IPS DF 6.9 (cell line): ENCODE measurements around the gene RERGL.

Experiments
- DNase-seq: peaks from one replicate; pipeline ENCODE4 v3.0.0-alpha.2; 2013; ENCODE audit warnings: low read depth, low spot score
- H3K27ac ChIP-seq: one replicate; pipeline ENCODE4 v1.5.1; 2013; ENCODE audit warnings: low read length, control low read depth
- H3K27me3 ChIP-seq: 2 replicates; pipeline ENCODE4 v1.6.1; 2013; ENCODE audit warnings: mild to moderate bottlenecking, low read length; ENCODE audit not compliant: control insufficient read depth, insufficient read depth
- H3K36me3 ChIP-seq: 2 replicates; pipeline ENCODE4 v1.6.1; 2013; ENCODE audit warnings: low read length; ENCODE audit not compliant: control insufficient read depth, insufficient read depth
- H3K4me1 ChIP-seq: 2 replicates; pipeline ENCODE4 v1.6.1; 2013; ENCODE audit warnings: low read length; ENCODE audit not compliant: control insufficient read depth, insufficient read depth
- H3K4me3 ChIP-seq: 2 replicates; pipeline ENCODE4 v1.5.1; 2013; ENCODE audit warnings: mild to moderate bottlenecking, low read length
- H3K9me3 ChIP-seq: 2 replicates; pipeline ENCODE4 v1.6.1; 2013; ENCODE audit warnings: low read length, inconsistent platforms; ENCODE audit not compliant: control insufficient read depth, insufficient read depth
- WGBS: extraction: QIAGEN DNeasy Blood & Tissue Kit; methylation state at CpG from one replicate; pipeline ENCODE4 v1.1.7; 2013; ENCODE audit warnings: mixed read lengths, missing lambda C conversion rate; ENCODE audit not compliant: insufficient read length, insufficient coverage; 5-methylcytosine and 5-hydroxymethylcytosine counted together

Gene RERGL, protein sequence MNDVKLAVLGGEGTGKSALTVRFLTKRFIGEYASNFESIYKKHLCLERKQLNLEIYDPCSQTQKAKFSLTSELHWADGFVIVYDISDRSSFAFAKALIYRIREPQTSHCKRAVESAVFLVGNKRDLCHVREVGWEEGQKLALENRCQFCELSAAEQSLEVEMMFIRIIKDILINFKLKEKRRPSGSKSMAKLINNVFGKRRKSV

DNA sequence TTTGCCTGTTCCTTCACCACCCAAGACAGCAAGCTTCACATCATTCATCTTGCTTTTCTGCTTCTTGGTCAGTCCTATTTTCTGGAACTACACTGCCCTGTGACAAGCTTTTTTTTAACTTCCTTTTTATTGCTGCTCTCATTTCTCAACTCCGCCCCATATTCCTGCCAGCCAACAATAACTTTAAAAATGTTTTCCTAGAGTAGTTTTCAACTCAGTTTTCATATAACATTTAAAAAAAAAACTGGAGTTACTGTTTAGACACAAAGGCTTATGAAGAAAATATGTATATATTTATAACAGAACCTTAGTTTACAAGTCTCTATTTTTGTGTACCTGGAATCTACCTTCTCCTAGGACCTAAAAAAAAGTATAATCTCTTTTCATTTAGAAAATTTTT is at the start of gene RERGL:
RERGL (minus strand) TSS at position 101 of the 400 bp plus-strand sequence; CDS start at position 48, 53 bp downstream.
- WGBS: 100% methylated on average over 1 of the region's 1 CpG
- Histone ChIP-seq H3K27ac (no peak within 1 kb of the TSS), H3K4me1 (no peaks in the 10 kb centered on the region), H3K9me3 (no peaks in the 10 kb centered on the region), H3K27me3 (no peaks in the 10 kb centered on the region), H3K36me3 (no peaks in the 10 kb centered on the region), H3K4me3 (no peak within 1 kb of the TSS)
- no peak for DNase-seq

DNA sequence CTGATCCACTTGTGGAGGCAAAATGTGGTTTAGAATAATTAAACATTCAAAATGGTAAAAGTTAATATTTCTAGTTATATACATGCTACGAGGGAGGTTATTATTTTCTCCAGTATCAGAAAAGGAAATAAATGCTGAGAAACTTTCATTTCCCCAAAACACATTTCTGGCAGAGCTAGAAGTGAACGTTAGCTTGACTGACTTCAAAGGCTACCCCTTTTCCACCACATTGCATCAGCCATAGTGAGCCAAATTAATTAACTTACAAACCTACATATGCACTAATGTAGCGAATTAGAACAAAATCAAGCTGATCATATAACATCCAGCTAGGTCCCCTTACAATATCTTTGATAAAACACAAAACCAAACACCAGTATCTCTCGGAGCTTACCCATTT is 49.3 kb upstream of the RERGL start:
- no peak overlapping the region for H3K27ac ChIP-seq

DNA sequence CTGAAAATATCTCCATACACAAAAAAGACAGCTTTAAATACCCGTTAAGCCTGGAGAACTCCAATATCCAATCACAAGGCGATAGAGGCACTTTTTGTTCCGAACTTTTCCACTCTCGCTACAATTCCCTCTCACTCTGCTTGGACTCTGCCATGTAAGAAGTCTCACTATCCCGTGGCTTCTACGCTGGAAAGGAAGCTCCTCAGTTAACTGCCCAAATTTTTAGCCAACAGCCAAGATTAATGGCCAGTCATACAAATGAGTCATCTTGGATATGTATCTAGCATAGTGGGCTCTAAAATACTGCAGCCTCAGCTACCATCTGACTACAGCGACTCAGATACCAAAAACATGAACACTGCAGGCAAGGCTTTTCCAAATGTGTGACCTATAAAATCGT is 45.5 kb upstream of the RERGL start:
- Histone ChIP-seq H3K36me3 (no peaks in the 10 kb centered on the region), H3K4me1 (no peaks in the 10 kb centered on the region), H3K27ac (no peak overlapping the region), H3K9me3 (no peaks in the 10 kb centered on the region), H3K4me3 (no peak overlapping the region), H3K27me3 (0 out of 2 replicates have a peak, but pooled peaks cover 1% of the 10 kb centered on the region)
- no CpG with 5 or more reads among the region's 8 CpGs for WGBS
- DNase-seq: no peak

More for the DNA sequence above, 49.3 kb upstream of the RERGL start:
- Histone ChIP-seq H3K9me3 (no peaks in the 10 kb centered on the region), H3K36me3 (no peaks in the 10 kb centered on the region), H3K4me3 (no peak overlapping the region), H3K4me1 (no peaks in the 10 kb centered on the region), H3K27me3 (0 out of 2 replicates have a peak, but pooled peaks cover 1% of the 10 kb centered on the region)
- DNase-seq: no peak
- no CpG with 5 or more reads among the region's 4 CpGs for WGBS

DNA sequence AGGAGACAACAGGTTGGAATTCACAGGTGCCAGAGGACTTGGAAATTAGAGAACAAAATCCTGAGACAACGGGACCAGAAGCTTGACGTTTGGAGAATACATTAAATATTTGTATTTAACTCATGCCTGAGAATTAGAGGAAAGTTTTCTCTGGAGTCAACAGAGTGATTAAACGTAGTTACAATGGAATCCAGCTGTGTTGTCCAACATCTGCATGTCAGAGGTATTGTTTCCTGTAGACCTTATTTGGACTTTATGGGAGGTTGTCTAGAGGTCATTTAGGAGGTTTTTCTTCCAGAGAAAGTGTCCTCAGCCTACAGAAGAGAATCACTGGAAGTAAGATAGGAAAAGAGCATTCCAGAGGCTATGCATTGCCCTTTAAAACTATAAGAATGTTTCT is 45.1 kb upstream of the RERGL start:
- WGBS: no CpG with 5 or more reads among the region's 3 CpGs
- no peak overlapping the region for H3K27ac ChIP-seq
- H3K27me3 ChIP-seq: 0 out of 2 replicates have a peak, but pooled peaks cover 1% of the 10 kb centered on the region
- no peaks in the 10 kb centered on the region for H3K36me3 ChIP-seq
- H3K9me3 ChIP-seq: no peaks in the 10 kb centered on the region
- no peak overlapping the region for H3K4me3 ChIP-seq
- no peak for DNase-seq
- no peaks in the 10 kb centered on the region for H3K4me1 ChIP-seq

DNA sequence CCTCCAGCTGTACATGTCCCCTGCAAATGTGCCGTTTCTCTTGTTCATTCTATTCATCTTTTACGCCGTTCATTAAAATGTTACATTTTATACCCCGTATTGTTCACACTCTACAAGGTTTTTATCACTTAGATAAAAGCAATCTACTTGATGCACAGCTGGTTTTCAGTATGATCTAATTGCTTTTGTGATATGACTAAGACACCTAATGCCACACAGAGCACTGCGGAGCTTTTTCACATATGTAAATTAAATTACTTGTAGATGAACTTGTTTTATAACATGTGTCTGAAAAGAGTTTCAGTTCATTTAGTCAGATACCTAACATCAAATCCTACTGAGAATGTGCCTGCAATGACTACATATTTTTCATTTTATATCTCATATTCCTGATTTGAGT is 40.9 kb upstream of the RERGL start:
- no peaks in the 10 kb centered on the region for H3K9me3 ChIP-seq
- whole genome bisulfite sequencing: 100% methylated on average over 3 of the region's 5 CpGs
- H3K36me3 ChIP-seq: no peaks in the 10 kb centered on the region
- no peaks in the 10 kb centered on the region for H3K4me1 ChIP-seq
- DNase-seq: no peak
- no peak overlapping the region for H3K4me3 ChIP-seq
- no peak overlapping the region for H3K27ac ChIP-seq
- H3K27me3 ChIP-seq: no peaks in the 10 kb centered on the region

DNA sequence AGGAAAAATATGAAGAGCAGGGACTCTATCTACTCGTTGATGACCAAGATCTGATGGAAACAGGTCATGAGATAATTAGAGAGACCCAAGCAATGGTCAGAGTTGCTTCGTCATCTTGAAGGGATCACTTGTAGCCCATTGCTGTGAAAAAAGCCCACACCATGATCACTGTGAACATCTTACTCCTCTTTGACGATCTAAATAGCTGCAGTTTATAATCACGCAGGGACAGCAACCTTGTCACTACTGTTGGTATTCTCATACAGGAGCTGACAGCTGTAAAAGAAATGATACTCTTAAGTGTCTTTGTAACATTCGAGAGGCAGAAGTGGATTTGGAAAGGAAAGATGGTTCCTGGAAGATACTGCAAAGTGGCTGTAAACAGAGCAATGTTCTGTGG is 33.7 kb upstream of the RERGL start:
- no peaks in the 10 kb centered on the region for H3K4me1 ChIP-seq
- no peaks in the 10 kb centered on the region for H3K9me3 ChIP-seq
- DNase-seq: no peak
- H3K27me3 ChIP-seq: no peaks in the 10 kb centered on the region
- H3K27ac ChIP-seq: no peak overlapping the region
- WGBS: no CpG with 5 or more reads among the region's 5 CpGs
- H3K36me3 ChIP-seq: no peaks in the 10 kb centered on the region
- H3K4me3 ChIP-seq: no peak overlapping the region

DNA sequence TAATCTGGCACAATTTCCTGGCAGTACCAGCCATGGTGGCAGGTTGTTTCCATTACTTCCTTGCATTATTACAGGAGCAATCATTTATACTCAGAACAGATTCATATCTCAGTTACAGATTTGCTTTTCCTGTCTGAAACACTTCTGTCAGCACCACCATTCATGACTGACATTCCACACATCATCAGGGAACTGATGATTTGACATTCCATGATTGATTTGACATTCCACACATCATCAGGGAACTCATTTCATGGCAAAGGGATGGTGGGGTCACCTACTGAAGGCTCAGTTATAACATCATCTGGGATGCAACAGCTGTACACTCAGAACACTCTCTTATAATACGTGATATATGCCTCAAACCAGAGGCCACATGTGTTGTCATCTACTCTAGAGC is 30.9 kb upstream of the RERGL start:
- Histone ChIP-seq H3K36me3 (no peaks in the 10 kb centered on the region), H3K4me1 (no peaks in the 10 kb centered on the region), H3K4me3 (no peak overlapping the region), H3K9me3 (no peaks in the 10 kb centered on the region), H3K27ac (no peak overlapping the region), H3K27me3 (no peaks in the 10 kb centered on the region)
- WGBS: no CpG with 5 or more reads among the region's 1 CpG
- no peak for DNase-seq

DNA sequence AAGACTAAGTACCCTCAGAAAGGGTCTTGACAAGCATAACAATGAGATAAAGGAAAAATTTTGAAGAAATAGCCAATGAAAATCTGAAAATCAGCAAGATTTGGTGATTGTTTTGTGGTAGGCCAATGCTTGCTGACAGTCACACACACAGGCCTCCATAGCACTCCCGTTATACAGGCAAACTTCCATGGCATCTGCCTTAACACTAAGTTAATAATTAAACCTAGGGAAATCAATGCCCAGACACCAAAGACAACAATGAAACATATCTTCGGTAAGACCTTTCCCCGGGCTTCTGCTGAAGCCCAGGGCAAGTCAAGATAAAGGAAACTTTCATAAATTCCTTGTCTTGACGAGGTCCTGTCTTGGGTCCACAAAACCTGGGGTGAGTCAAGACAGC is 18.6 kb upstream of the RERGL start:
- Histone ChIP-seq H3K4me3 (no peak overlapping the region), H3K9me3 (no peaks in the 10 kb centered on the region), H3K4me1 (no peaks in the 10 kb centered on the region), H3K36me3 (no peaks in the 10 kb centered on the region), H3K27me3 (no peaks in the 10 kb centered on the region), H3K27ac (no peak overlapping the region)
- DNase-seq: no peak
- WGBS: no CpG with 5 or more reads among the region's 4 CpGs

DNA sequence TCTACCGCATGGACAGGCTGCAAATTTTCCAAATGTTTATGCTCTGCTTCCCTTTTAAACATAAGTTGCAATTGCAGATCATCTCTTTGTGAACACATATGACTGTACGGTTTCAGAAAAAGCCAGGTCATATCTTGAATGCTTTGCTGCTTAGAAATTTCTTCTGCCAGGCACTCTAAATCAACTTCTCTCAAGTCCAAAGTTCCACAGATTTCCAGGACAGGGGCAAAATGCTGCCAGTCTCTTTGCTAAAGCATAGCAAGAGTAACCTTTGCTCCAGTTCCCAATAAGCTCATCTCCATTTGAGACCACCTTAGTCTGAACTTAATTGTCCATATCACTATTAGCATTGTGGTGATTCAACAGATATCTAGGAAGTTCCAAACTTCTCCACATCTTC is 13.6 kb upstream of the RERGL start:
- Histone ChIP-seq H3K9me3 (no peaks in the 10 kb centered on the region), H3K4me3 (no peak overlapping the region), H3K27me3 (no peaks in the 10 kb centered on the region), H3K36me3 (no peaks in the 10 kb centered on the region), H3K4me1 (no peaks in the 10 kb centered on the region), H3K27ac (no peak overlapping the region)
- no peak for DNase-seq
- WGBS: no CpG with 5 or more reads among the region's 2 CpGs

DNA sequence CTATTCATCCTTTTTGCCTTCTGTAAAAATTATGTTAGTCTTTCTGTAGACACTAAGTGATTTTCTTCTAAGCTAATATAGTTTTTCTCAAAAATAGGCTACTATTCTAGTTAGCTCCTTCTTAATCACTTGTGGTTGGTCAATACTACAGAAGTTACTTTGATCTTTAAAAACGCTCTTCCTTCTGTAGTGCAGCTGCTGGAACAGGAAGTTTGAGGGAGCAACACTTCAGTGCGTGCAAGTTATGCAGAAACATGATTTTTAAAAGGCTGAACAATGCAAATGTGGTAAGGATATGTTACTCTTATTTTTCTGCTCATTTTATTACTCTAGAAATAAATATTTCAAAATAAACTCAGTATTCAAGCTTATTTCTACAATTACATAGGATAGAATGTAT is 11.1 kb upstream of the RERGL start:
- DNase-seq: no peak
- Histone ChIP-seq H3K27ac (no peak overlapping the region), H3K27me3 (no peaks in the 10 kb centered on the region), H3K9me3 (no peaks in the 10 kb centered on the region), H3K4me1 (no peaks in the 10 kb centered on the region), H3K36me3 (no peaks in the 10 kb centered on the region), H3K4me3 (no peak overlapping the region)
- no CpG with 5 or more reads among the region's 2 CpGs for WGBS

DNA sequence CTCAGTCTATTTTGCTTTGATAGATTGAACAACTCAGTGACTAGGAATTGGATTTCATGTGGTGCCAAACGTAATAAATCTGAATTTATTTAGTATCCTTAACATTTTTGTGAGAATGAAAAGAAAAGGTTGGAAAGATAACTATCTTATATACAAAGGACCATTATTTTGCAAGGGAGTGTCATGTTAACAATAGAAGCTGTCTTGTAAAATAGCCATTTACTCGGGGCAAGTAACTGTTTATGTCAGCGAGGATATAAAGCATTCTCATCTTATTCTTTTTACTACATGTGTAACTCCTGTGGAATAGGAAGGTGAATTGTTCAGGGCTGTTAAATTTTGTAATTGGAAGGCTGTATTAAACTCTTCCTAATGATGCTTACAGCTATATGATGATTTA is 5.9 kb downstream of the RERGL start:
- no peaks in the 10 kb centered on the region for H3K9me3 ChIP-seq
- no CpG with 5 or more reads among the region's 3 CpGs for WGBS
- no peaks in the 10 kb centered on the region for H3K4me1 ChIP-seq
- H3K27ac ChIP-seq: no peak overlapping the region
- no peaks in the 10 kb centered on the region for H3K36me3 ChIP-seq
- no peak overlapping the region for H3K4me3 ChIP-seq
- H3K27me3 ChIP-seq: no peaks in the 10 kb centered on the region
- DNase-seq: no peak
